Activated CD4-positive, alpha-beta T cell treated with anti-CD3 and anti-CD28 coated beads, Interleukin-2, Interleukin-4, amounts not matched to agents 100 ng/mL and 50 ng/mL, durations not matched to agents 16 hours and 8 hours (primary cell): ENCODE results near the gene KRTAP5-8.
"Not testable (repeated sequence)": the region's sequence is repeated elsewhere in the genome, so short reads cannot be mapped to it uniquely, and the experiment has no call there.

ENCODE experiments used
- DNase-seq: peaks from one replicate; pipeline ENCODE4 v3.0.0-alpha.2; 2020; ENCODE audit warnings: low spot score

Gene KRTAP5-8

DNA sequence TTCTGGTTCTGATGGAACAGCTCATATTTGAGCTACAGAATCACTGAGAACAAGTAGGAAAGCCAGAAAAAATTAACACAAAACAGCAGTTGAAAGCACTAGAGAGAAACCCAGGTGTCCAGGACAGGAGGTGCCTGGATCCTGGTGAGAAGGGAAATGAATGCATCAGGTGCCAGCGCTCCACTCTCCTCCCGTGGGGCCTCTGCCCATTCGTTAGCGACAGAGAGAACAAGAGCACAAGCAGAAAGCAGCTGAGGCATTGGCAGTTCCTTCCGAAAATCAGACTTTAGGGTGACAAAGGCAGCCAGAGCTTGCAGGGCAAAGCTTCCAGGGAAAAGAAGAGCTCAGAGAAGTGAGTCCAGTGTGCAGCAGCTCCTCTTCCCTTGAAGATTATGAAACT is 30.7 kb upstream of the KRTAP5-8 start:
- DNase-seq: no peak

DNA sequence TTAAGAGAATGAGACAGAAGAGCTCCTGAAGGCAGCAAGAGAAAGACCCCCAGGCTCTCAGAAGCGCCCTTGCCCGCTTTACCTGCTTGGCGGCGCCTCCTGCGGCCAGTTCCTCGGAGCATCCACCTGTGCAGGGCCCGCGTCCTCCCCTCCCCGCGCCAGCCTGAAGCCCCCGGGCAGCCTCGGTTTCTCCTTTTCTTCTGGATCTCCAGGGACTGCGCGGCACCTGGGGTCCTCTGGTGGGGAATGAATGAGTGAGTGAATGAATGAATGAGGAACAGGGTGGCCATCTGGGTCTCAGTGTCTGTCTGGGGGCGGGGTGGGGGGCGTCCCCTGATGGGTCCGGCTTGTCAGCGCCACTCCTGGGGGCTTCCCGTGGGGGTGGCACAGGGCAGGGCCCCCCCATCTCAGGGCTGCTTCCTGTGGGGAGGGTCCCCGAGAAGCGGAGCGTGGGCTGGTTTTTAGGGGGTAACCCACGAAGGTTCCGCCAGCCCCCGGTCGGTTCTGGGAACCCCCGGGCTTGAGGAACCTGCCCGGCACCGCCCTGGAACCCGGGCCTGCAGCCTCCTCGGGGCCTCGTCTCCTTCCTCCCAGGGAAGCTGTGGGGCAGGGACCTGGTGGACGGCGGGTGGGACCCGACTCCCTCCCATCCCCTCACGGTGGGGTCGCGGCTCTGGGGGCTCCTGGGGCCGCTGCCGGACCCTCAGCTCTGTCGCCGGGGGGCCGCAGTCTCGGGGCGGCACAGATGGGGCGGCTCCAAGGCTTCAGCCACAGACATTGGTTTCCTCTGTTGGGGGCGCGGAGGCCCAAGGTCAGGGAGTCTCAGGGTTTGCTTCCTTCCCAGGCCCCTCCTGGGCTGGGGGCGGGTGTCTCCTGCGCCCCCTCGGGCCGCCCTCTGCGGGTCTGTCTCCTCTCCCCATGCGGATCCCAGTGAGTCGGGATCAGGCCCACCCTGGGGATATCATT is 19.0 kb upstream of the KRTAP5-8 start:
- DNase-seq: no peak

DNA sequence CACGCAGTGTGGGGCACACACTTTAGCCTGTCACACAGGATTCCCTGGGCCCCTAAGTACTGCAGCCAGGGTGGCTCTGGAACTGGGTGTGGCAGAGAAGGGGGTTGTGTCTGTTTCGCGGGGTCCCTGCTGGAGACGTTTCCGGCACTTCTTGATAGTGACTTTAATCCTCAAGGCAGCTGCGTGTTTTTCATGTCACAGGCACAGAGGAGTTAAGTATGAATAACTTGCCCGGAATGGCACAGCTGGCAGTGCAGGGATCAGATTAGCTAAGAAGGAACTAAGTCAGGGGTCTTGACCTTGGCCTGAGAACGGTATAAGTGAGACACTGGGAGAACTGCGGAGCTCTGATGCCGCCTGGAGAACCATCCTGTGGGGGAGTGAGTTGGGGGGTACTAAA is 18.3 kb upstream of the KRTAP5-8 start:
- no peak for DNase-seq

DNA sequence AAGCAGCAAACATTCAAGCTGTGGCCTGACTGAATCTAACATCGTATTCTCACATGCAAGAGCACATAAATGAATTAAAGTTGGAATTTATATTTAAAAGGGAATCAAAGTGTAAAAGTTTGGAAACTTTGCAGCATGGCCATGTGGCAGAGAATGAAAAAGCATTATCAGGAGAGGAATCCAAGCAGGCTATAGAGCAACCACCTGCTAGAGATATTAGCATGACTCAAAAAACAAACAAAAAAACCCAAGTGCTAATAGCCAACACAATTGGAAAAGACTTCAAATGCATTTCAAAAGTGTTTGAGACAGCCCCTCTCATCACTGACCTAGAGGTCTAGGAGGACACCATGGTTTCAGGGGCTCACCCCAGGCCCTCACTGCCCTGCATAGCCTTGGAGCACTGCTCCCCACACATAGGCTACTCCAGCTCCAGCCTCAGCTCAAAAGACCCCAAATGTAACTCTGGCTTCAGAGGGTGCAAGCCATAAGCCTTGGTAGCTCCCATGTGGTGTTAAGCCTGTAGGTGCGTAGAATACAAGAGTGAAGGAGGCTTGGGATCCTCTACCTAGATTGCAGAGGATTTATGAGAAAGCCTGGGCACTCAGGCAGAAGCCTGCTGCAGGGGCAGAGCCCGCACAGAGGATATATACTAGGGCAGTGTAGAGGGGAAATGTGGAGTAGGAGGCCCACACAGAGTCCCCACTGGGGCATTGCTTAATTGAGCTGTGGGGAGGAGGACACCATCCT is 12.5 kb upstream of the KRTAP5-8 start:
- DNase-seq: no peak

DNA sequence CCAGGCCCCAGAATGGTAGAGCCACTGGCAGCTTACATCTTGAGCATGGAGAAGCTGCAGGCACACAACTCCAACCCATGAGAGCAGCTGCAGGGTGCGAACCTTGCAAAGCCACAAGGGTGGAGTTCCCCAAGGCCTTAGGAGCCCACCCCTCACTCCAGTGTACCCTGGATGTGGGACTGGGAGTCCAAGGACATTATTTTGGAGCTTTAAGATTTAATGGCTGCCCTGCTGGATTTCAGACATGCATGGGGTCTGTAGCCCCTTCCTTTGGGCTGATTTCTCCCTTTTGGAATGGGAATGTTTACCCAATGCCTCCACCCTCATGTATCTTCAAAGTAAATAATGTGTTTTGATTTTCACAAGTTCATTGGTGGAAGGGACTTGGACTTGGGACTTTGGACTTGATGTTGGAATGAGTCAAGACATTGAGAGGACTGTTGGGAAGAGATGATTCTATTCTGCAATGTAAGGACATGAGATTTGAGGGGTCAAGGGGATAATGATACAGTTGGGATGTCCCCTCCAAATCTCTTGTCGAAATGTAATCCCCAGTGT is 11.8 kb upstream of the KRTAP5-8 start:
- DNase-seq: no peak

DNA sequence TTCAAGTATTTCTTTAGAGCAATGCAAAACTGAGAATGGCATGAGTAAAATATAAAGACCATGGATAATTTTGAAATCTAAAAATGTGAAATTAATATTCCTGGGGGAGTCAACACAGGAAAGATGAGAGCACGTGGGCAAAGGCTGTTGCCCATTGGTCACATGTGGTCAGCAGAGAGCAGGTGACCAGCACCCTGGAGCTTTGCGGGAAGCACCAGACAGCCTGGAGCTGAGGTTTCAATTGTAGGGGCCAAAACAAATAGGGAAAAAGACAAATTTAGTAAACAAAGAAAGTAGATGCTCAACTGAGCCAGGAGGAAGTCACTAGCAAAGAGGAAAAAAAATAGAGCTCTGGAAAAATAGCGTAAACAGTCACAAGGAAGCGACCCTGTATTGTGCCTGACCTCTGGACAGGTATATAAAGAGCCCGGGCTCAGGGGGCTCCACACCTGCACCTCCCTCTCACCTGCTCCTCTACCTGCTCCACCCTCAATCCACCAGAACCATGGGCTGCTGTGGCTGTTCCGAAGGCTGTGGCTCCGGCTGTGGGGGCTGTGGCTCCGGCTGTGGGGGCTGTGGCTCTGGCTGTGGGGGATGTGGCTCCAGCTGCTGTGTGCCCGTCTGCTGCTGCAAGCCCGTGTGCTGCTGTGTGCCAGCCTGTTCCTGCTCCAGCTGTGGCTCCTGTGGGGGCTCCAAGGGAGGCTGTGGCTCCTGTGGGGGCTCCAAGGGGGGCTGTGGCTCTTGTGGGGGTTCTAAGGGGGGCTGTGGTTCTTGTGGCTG is 10.8 kb upstream of the KRTAP5-8 start, which contains the start of gene KRTAP5-7:
Gene KRTAP5-7 (plus strand): TSS at position 472 of the 780 bp plus-strand sequence. CDS start 34 bp downstream, at position 506.
- not testable (repeated sequence) for DNase-seq

DNA sequence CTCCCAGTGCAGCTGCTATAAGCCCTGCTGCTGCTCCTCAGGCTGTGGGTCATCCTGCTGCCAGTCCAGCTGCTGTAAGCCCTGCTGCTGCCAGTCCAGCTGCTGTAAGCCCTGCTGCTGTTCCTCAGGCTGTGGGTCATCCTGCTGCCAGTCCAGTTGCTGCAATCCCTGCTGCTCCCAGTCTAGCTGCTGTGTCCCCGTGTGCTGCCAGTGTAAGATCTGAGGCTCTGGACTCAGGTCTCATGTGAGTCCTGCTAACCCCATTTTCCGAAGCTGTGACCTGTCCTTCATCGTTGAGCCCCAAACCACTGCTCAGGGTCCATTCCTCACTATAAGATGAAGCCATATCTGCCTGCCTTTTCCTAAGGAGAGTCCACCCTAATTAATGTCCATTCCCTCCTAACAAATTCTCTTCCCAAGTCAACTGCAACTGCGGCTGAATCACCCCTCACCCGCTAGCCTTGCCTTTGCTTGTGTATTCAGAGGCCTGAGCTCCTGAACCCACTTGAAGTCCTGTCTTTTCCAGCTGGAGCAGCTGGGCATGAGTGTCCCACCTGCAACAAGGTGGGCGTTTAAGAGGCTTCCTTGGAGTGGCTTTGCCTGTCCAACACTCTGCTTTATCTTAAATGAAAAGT is 10.1 kb upstream of the KRTAP5-8 start:
- no peak for DNase-seq

DNA sequence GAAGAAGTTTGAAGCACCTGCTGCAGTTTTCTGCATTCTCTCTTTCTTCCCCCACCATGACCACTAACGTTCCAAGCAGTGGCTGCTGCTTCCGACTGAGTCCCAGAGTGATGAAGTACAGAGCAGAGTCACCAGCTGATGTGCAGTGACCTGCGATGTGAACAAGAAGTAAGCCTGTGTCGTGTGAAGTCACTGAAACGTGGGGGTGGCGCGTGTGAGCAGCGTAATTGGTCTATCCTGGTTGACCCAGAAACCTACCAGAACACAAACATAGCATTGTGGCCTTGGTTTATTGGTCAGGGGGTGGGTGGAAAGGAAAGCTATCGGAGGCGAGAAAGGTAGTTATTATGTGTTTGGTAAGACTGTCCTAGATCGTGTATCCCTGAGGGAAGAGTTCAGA is 7.2 kb upstream of the KRTAP5-8 start:
- DNase-seq: no peak

DNA sequence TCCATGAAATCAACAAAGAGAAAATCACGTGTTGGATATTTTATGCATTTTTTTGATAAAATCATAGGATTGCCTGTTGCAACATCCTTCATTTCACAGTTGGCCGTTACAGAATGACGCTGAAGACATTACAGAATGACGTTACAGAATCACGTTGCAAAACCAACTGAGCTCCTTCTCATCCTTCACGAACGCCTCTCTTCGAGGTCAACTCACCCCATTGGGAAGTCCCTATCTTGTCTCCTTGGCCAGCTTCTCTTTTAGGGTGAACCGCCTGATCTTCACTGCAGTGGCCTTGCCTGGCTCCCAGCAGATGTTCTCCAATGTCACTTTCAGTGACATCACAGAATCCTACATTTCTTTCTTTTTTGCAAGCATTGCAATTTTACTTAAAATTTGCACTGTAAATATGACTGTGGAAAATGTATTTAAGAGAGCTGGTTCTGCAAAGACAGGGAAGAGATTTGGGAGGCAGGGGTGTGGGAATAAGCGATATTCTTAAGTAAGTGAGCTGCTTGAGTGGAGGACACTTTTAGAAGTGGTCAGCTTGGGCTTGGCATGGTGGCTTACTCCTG is 5.7 kb upstream of the KRTAP5-8 start:
- DNase-seq: no peak

DNA sequence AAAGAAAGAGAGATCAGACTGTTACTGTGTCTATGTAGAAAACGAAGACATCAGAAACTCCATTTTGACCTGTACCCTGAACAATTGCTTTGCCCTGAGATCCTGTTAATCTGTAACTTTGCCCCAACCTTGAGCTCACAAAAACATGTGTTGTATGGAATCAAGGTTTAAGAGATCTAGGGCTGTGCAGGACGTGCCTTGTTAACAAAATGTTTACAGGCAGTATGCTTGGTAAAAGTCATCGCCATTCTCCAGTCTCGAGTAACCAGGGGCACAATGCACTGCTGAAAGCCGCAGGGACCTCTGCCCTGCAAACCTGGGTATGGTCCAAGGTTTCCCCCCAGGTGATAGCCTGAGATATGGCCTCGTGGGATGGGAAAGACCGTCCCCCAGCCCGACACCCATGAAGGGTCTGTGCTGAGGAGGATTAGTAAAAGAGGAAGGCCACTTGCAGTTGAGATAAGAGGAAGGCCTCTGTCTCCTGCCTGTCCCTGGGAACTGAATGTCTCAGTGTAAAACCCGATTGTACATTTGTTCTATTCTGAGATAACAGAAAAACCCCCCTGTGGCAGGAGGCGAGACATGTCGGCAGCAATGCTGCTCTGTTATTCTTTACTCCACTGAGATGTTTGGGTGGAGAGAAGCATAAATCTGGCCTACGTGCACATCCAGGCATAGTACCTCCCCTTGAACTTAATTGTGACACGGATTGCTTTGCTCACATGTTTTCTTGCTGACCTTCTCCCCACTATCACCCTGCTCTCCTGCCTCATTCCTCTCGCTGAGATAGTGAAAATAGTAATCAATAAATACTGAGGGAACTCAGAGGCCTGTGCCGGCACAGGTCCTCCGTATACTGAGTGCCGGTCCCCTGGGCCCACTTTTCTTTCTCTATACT is 2.9 kb upstream of the KRTAP5-8 start:
- DNase-seq: not testable (repeated sequence)

DNA sequence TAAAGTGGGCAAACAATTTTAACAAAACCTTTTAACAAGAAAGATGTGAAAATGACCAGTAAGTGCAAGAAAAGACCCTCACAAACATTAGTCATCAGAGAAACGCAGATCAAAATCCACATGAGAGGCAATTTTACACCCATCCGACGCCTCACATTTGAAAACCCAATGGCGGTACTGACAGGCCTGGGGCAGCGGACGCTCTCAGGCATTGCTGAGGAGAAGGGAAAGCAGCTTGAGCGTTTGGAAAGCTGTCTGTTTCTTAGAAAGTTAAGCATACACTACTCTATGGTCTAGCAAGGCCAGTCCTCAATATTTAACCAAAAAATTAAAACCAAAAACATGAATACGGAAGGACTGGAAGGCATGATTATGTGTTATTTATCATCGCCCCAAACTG is 2.0 kb upstream of the KRTAP5-8 start:
- no peak for DNase-seq

DNA sequence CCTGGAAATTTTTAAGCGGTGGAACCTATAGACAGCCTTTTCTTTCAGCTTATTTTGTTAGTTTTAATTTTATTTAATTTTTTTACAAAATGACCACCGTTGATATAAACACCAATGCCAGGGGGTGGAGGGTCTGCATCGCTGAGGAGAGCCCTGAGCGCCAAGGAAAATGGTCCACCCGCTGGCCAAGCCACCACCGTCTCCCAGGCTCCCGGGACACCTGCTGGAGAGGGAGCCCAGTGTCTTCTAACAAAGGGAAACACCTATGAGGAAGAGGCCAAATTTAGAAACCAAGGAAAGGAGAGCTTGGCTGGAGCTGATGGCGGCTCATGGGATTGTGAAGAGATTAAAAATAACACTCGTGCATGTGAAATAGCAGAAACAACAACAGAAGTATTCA is 288 bp upstream of the KRTAP5-8 start:
- DNase-seq: no peak

DNA sequence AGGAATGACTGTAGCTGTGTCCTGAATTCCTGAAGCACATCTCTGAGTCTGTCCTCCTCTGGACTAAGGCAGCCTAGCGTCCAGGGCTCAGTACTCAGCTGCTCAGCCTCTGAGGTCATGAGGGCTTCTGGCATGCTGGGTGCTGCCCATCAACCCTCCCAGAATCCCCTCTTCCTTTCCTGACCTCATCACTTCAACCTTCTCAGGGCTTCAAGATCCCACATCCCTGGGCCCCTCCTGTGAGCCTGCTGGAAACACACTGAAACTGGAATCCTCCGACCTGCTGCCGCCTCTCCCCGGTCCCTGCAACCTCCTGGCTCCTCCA is 803 bp downstream of the KRTAP5-8 start:
- DNase-seq: no peak

DNA sequence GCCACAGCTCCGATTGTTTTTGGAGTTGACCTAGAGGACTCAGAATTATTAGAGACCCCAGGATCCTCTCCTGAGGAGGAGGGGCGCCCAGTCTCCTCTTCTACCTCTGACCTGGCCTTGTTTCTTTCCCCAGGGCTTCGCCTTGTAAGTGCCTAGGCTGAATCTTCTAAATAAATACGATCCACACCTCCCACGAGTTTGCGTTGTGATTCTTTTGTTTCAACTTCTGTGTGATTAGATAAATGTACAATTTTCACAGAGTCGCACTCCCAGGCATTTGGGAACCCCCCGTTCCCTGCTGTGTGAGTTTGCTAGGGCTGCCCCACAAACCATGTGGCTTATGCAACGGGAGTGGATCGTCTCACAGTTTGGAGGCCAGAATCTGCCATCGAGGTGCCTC is 1.2 kb downstream of the KRTAP5-8 start:
- DNase-seq: no peak

DNA sequence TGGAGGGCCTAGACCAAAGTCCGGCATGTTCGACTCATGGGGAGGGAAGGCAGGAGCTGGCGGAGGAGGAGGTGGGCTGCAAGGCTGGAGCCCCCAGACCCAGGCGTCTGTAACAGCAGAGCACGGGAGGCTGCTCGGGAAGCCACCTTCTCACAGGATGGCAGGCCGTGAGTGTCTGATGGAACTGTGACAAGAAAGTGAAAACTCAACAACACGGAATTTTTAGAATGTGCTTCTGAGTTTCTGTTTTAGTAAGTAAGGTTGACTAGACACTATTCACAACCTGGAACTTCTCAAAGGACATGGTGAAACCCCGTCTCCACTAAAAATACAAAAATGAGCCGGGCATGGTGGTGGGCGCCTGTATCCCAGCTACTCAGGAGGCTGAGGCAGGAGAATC is 2.1 kb downstream of the KRTAP5-8 start:
- DNase-seq: not testable (repeated sequence)

DNA sequence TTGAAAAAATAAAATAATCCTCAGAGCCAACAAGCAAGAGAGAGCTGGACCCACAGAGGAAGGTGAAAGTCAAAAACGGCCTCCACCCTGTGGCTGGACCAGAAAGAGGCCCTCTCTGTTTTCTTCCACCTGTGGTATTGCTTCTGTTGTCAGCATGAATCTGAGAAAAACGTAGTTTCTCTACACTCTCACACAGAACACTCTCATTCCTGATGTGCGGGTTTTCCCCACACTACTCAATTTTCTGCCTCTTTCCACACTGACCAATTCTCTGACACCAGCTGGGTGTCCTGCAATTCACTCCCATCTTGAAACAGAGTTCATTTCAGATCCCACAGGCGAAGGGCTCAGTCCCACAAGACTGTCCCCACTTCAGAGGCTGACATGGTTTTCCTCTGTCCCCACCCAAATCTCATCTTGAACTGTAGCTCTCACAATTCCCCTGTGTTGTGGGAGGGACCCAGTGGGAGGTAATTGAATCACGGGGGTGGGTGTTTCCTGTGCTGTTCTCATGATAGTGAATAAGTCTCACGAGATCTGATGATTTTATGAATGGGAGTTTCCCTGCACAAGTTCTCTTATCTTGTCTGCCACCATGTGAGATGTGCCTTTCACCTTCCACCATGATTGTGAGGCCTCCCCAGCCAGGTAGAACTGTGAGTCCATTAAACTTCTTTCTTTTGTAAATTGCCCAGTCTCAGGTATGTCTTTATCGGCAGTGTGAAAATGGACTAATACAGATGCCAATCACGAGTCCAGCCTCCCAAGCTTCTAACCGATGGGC is 2.9 kb downstream of the KRTAP5-8 start:
- not testable (repeated sequence) for DNase-seq

DNA sequence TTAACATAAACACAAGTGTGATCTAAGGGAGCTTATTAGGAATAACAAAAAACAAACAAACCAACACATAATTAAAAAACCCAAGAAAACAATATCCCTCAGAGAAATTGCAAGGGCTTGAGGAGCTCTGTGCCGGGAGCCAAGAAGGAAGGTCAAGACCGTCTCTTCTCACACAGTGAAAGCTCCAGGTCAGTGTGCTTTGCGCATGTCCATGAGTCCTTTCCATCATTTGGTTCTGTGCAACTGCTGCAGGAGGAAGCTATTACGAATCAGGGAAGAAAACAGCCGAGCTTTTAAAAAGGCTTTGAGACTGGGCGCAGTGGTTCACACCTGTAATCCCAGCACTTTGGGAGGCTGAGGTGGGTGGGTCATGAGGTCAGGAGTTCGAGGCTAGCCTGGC is 4.6 kb downstream of the KRTAP5-8 start:
- DNase-seq: no peak

DNA sequence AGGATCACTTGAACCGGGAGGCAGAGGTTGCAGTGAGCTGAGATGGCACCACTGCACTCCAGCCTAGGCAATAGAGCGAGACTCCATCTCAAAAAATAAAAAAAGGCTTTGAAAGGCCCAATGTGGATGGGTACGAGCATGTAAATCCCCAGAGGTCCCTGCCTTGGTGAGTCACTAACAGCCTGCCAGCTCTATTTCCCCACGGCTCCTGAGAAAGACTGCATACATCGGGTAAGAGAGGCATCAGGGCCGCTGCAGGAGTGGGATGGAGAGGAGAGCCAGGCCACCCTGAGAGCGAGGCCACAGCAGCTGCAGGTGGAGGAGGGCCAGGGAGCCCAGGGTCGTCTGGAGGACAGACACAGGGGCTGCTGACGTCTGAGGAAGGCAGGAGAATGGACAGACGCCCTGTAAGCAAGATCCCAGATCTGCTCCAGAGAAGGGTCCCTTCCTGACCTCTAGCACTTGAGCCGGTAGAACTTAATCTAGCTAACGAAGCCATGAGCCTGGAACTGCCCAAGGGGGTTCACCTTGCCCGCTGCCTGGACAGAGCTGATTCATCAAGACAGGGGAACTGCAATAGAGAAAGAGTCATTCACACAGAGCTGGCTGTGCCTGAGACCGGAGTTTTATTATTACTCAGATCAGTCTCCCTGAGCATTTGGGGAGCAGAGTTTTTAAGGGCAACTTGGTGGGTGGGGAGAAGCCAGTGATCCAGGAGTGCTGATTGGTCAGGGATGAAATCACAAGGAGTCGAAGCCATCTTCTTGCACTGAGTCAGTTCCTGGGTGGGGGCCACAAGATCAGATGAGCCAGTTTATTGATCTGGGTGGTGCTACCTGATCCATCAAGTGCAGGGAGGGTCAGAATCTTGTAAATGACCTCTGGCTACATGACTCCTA is 5.3 kb downstream of the KRTAP5-8 start:
- DNase-seq: peak; percentile 21
